GM12891 (cell line): ENCODE results near the gene AMFR.

Experiments
- PAX5 ChIP-seq: IDR thresholded peaks from 2 replicates; pipeline ENCODE4 v1.6.1; 2011; ENCODE audit warnings: low read length, moderate library complexity, mild to moderate bottlenecking; ENCODE audit not compliant: insufficient read depth, severe bottlenecking
- POLR2A ChIP-seq: IDR thresholded peaks from 2 replicates; pipeline ENCODE4 v1.6.1; 2011; ENCODE audit warnings: low read depth, low read length, control low read depth
- POLR2AphosphoS5 ChIP-seq: IDR thresholded peaks from 2 replicates; pipeline ENCODE4 v1.6.1; 2011; ENCODE audit warnings: low read depth, low read length, control low read depth
- POU2F2 ChIP-seq: IDR thresholded peaks from 2 replicates; pipeline ENCODE4 v1.6.1; 2011; ENCODE audit warnings: low read depth, mild to moderate bottlenecking, control low read depth, low read length, moderate library complexity
- SPI1 ChIP-seq: IDR thresholded peaks from 2 replicates; pipeline ENCODE4 v1.6.1; 2011; ENCODE audit warnings: low read depth, low read length, control low read depth
- TAF1 ChIP-seq: IDR thresholded peaks from 2 replicates; pipeline ENCODE4 v1.6.1; 2011; ENCODE audit warnings: low read depth, low read length, control low read depth

DNA sequence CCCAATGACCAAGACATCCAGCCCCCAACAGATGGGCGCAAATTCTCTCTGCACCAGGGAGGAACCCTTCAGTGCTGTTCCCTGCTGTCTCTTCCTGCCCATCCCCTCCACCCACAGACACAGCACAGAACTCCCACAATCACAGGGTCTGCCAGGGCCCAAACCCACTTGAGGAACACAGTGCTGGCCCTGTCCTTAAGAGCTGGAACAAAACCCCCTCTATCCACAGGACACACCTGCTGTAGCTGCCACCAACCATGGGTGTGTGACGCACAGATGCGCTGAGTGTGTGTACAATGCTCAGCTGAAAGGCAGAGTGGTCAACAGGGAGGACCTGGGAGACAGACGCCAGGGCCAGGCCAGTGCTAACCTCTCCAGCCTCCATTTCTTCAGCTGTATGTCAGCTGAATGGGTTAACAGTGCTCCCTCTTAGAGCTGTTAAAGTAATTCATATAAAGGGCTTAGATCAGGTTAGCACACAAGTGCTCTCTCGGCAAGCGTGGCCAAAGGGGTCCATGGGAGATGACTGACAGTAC lies 62.1 kb downstream of the AMFR start:
- TF ChIP-seq POU2F2 (no peak), POLR2A (no peak), SPI1 (no peak), TAF1 (no peak), PAX5 (no peak), POLR2AphosphoS5 (no peak)
